Tibial nerve (tissue), 4 donors: ENCODE results near the gene HEPACAM2. TPM values are rescaled to one million over a fixed set of nuclear protein-coding genes. Genes with fewer than 3 reads are reported as not detected.

ENCODE experiments used
- DNase-seq, 2 donors: peaks; one replicate each; pipeline ENCODE4 v3.0.0-alpha.2; 2019; ENCODE audit warnings: low spot score in 2 of 2
- H3K27ac ChIP-seq, 4 donors: fragments of 200-600 bp; sonication (generic) in 3 of 4; one replicate each; pipeline ENCODE4 v1.5.1; 2017 to 2019; ENCODE audit warnings: mild to moderate bottlenecking in 1 of 4
- H3K27me3 ChIP-seq, 2 donors: fragments of 200-600 bp; sonication (generic) in 1 of 2; one replicate each; pipeline versions ENCODE4 v1.5.1 to v1.6.0; 2017 to 2019
- H3K36me3 ChIP-seq, 3 donors: fragments of 200-600 bp; sonication (generic); one replicate each; pipeline ENCODE4 v1.5.1; 2018 to 2019
- H3K4me1 ChIP-seq, 4 donors: fragments of 200-600 bp; sonication (generic) in 3 of 4; one replicate each; pipeline ENCODE4 v1.5.1; 2017 to 2019
- H3K4me3 ChIP-seq, 4 donors: fragments of 200-600 bp; sonication (generic) in 3 of 4; one replicate each; pipeline ENCODE4 v1.5.1; 2017 to 2019; ENCODE audit warnings: mild to moderate bottlenecking in 1 of 4, moderate library complexity in 1 of 4
- H3K9me3 ChIP-seq, 4 donors: fragments of 200-600 bp; sonication (generic) in 3 of 4; one replicate each; pipeline ENCODE4 v1.5.1; 2017 to 2019
- CTCF ChIP-seq, 5 experiments: fragments of 200-600 bp in 3 of 5; fragments of 450-650 bp in 2 of 5; sonication (generic) in 3 of 5; IDR thresholded peaks; one replicate each; pipeline ENCODE4 v1.5.1; 2016 to 2019; ENCODE audit warnings: antibody characterized with exemption in 5 of 5, mild to moderate bottlenecking in 3 of 5, moderate library complexity in 2 of 5
- EP300 ChIP-seq, 2 donors: sonication (generic); formaldehyde crosslinking; IDR thresholded peaks; one replicate each; pipeline ENCODE4 v1.6.1; 2017; ENCODE audit warnings: antibody characterized with exemption in 2 of 2, mild to moderate bottlenecking in 1 of 2
- POLR2A ChIP-seq, 2 donors: fragments of 450-650 bp; IDR thresholded peaks; one replicate each; pipeline ENCODE4 v1.6.1; 2017; ENCODE audit warnings: antibody characterized with exemption in 2 of 2, mild to moderate bottlenecking in 2 of 2, moderate library complexity in 2 of 2
- WGBS, 2 donors: methylation state at CpG; one replicate each; pipeline ENCODE4 v1.1.5; 2018; 5-methylcytosine and 5-hydroxymethylcytosine counted together
- total RNA-seq, 4 donors: library from RNA; depleted of rRNA; stranded (reverse); fragments of >200 nt; gene quantifications; one replicate each; pipeline ENCODE4 v1.1.0, GENCODE V29; 2016

HEPACAM2 gene
- total RNA-seq, 4 donors from 2014 or later, result not detected

GRCh38 chr7:93203496-93203895 lies 22.8 kb downstream of the HEPACAM2 start:
- Histone ChIP-seq H3K36me3 (no peaks in the 10 kb centered on the region), H3K27me3 (no peaks in the 10 kb centered on the region), H3K27ac (no peak overlapping the region), H3K4me3 (no peak overlapping the region), H3K4me1 (no peaks in the 10 kb centered on the region), H3K9me3 (no peaks in the 10 kb centered on the region)
- TF ChIP-seq POLR2A (IDR thresholded peaks at IDR 0.05), result no peak
- TF ChIP-seq CTCF (IDR thresholded peaks at IDR 0.05), result no peak
- TF ChIP-seq EP300 (IDR thresholded peaks at IDR 0.05), result no peak
- WGBS, 2 donors, result 86 to 88% methylated on average over 3 of the region's 3 CpGs
- no peak for DNase-seq

DNA sequence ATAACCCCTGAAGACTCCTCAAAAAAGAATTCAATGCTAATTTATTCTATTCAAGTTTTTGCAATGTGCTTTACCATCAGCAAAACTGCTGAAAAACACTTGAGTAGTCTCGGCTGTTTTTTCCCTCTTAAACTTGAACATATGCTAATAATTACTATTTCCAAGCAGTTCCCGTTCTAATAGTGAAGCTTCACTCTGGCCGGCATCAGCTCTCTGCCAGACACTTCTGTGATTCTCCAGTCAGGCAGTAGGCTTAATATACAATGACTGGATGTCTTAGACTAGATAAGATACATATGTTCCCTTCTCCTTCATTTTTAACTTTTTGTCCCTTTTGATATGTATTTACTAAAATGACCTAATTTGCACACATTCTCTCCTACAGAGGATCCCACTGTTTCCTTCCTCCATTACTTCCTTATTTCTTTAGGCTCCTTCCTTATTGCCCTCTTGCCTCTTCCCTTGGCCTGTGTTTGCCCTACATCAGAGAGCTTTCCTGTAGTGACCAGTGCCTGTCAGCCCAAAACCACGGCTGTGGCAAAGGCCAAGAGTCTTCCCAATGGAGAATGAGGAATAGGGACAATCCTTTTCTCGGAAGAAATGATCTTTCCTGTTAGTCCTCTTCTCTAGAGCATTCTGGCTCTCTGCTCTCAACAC lies 23.5 kb downstream of the HEPACAM2 start:
- Histone ChIP-seq H3K27ac (no peak overlapping the region), H3K4me3 (no peak overlapping the region), H3K27me3 (no peaks in the 10 kb centered on the region), H3K36me3 (no peaks in the 10 kb centered on the region), H3K4me1 (no peaks in the 10 kb centered on the region), H3K9me3 (no peaks in the 10 kb centered on the region)
- no peak for TF ChIP-seq CTCF (IDR thresholded peaks at IDR 0.05)
- no peak for TF ChIP-seq POLR2A (IDR thresholded peaks at IDR 0.05)
- no peak for TF ChIP-seq EP300 (IDR thresholded peaks at IDR 0.05)
- WGBS, 2 donors, result 47 to 58% methylated on average over 5 of the region's 5 CpGs
- DNase-seq, result no peak

- Histone ChIP-seq H3K27ac (no peak overlapping the region), H3K4me3 (no peak overlapping the region), H3K27me3 (no peaks in the 10 kb centered on the region), H3K36me3 (no peaks in the 10 kb centered on the region), H3K9me3 (no peaks in the 10 kb centered on the region), H3K4me1 (no peaks in the 10 kb centered on the region)
- no peak for DNase-seq
- TF ChIP-seq EP300 (IDR thresholded peaks at IDR 0.05) (no peak), CTCF (IDR thresholded peaks at IDR 0.05) (no peak), POLR2A (IDR thresholded peaks at IDR 0.05) (no peak)
Observed at GRCh38 chr7:93198472-93198871, 27.8 kb downstream of the HEPACAM2 start.

DNA sequence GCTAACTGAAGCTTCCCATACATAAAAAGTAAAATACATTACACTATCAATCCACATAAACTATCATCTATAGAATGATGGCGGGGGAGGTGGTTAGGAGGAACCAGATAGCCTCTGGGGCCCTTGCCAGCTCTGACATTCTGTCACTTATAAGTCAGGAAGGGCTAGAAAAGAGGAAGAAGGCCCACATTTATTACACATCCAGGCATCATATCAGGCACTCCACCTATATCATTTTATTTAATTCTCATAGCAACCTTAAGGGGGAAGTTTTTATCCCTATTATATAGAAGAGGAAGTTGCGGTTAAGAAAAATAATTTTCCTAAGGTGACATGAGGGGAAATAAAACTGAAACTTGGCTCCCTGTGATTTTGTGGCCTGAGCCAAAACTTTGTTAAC lies 29.9 kb downstream of the HEPACAM2 start:
- H3K9me3 ChIP-seq, result no peaks in the 10 kb centered on the region
- no peaks in the 10 kb centered on the region for H3K4me1 ChIP-seq
- 84 to 87% methylated on average over 2 of the region's 2 CpGs for WGBS, 2 donors
- no peak overlapping the region for H3K4me3 ChIP-seq
- no peak overlapping the region for H3K27ac ChIP-seq
- TF ChIP-seq EP300 (IDR thresholded peaks at IDR 0.05), result no peak
- no peak for TF ChIP-seq POLR2A (IDR thresholded peaks at IDR 0.05)
- TF ChIP-seq CTCF (IDR thresholded peaks at IDR 0.05), result no peak
- no peaks in the 10 kb centered on the region for H3K36me3 ChIP-seq
- H3K27me3 ChIP-seq, result no peaks in the 10 kb centered on the region
- no peak for DNase-seq

DNA sequence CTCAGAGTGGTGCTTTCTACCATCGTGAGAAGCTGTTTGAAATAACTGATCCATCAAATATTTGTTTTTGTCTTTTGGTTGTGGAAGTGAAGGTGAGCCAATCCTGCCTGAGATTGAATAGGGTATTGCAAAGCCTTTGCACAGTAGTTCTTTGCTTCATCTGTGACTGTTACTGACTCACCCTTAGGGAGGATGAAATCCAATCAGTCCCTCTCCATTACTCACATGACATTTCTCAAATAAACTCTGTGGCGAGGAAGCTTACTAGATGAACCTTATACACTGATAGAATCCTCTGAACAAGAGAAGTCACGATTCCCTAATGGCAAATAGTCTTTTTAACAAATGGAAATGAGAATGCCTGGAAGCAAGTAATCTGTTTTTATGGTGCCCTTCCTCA lies 31.9 kb downstream of the HEPACAM2 start:
- H3K27ac ChIP-seq, result no peak overlapping the region
- TF ChIP-seq POLR2A (IDR thresholded peaks at IDR 0.05), result no peak
- H3K4me3 ChIP-seq, result no peak overlapping the region
- no peak for DNase-seq
- no peaks in the 10 kb centered on the region for H3K4me1 ChIP-seq
- H3K36me3 ChIP-seq, result no peaks in the 10 kb centered on the region
- 64 to 66% methylated on average over 3 of the region's 3 CpGs for WGBS, 2 donors
- no peaks in the 10 kb centered on the region for H3K9me3 ChIP-seq
- H3K27me3 ChIP-seq, result peaks cover 0 to 2% of the 10 kb centered on the region in 2 donors
